WTC11 (cell line): ENCODE results near the gene ZNF507. TPM values are rescaled to one million over a fixed set of nuclear protein-coding genes. Genes with fewer than 3 reads are reported as not detected.
A peak's percentile ranks its signal among the peaks of the same experiment; 100 is the strongest.

Experiments
- ATAC-seq: fragments of 200-7000 bp; cut with Tn5 transposase; 2 replicates; pipeline ENCODE4 v1.10.0; 2021; ENCODE audit warnings: mild to moderate bottlenecking, moderate library complexity
- CTCF ChIA-PET: fragments of 300-600 bp; sonication (Branson Sonifier 250); formaldehyde crosslinking; loops from one replicate; lab custom pipeline; 2021; ENCODE audit warnings: antibody characterized with exemption; lab: Charles Lee
- POLR2A ChIA-PET: fragments of 350-600 bp; sonication (Branson Sonifier 250); formaldehyde crosslinking; loops from one replicate; lab custom pipeline; 2021; ENCODE audit warnings: antibody characterized with exemption; lab: Charles Lee
- DNase-seq: peaks from one replicate; pipeline ENCODE4 v3.0.0; 2021; ENCODE audit warnings: low spot score
- H3K27ac Mint-ChIP-seq: 2 replicates; pipeline ENCODE4 v1.8.0; 2021; ENCODE audit warnings: mixed read lengths
- H3K27me3 Mint-ChIP-seq: 2 replicates; pipeline ENCODE4 v1.8.0; 2021; ENCODE audit warnings: low read depth, mild to moderate bottlenecking, moderate library complexity, mixed read lengths
- H3K36me3 Mint-ChIP-seq: 2 replicates; pipeline ENCODE4 v1.8.0; 2021; ENCODE audit warnings: mixed read lengths
- H3K4me1 Mint-ChIP-seq: 2 replicates; pipeline ENCODE4 v1.8.0; 2022; ENCODE audit warnings: mixed read lengths
- H3K4me3 Mint-ChIP-seq: 2 replicates; pipeline ENCODE4 v1.8.0; 2021; ENCODE audit warnings: mild to moderate bottlenecking, moderate library complexity, mixed read lengths
- H3K9me3 Mint-ChIP-seq: 2 replicates; pipeline ENCODE4 v1.8.0; 2021; ENCODE audit warnings: mixed read lengths
- ATF3 ChIP-seq: sonication (generic); formaldehyde crosslinking; conservative IDR thresholded peaks from 2 replicates; pipeline ENCODE4 v1.8.1; 2022; ENCODE audit warnings: mild to moderate bottlenecking, missing genetic modification reagents
- ELF4 ChIP-seq: sonication (generic); formaldehyde crosslinking; IDR thresholded peaks from 2 replicates; pipeline ENCODE4 v1.8.1; 2022; ENCODE audit warnings: low read depth, mild to moderate bottlenecking, moderate library complexity, missing genetic modification reagents
- EMX1 ChIP-seq: fragments of 250-450 bp; sonication (Bioruptor Pico); IDR thresholded peaks from 2 replicates; pipeline ENCODE4 v1.8.0; 2021; ENCODE audit warnings: mild to moderate bottlenecking
- ESRRA ChIP-seq: sonication (generic); formaldehyde crosslinking; IDR thresholded peaks from 2 replicates; pipeline ENCODE4 v1.8.1; 2022; ENCODE audit warnings: mild to moderate bottlenecking, missing genetic modification reagents, borderline replicate concordance
- FOXJ3 ChIP-seq: sonication (generic); formaldehyde crosslinking; IDR thresholded peaks from 2 replicates; pipeline ENCODE4 v1.9.0; 2021; ENCODE audit warnings: missing genetic modification reagents, mild to moderate bottlenecking, borderline replicate concordance
- FOXK1 ChIP-seq: sonication (generic); formaldehyde crosslinking; IDR thresholded peaks from 2 replicates; pipeline ENCODE4 v1.8.0; 2022; ENCODE audit warnings: mild to moderate bottlenecking, moderate library complexity, missing genetic modification reagents
- FOXP1 ChIP-seq: sonication (generic); formaldehyde crosslinking; IDR thresholded peaks from 2 replicates; pipeline ENCODE4 v1.8.0; 2022; ENCODE audit warnings: missing genetic modification reagents, mild to moderate bottlenecking, moderate library complexity, borderline replicate concordance
- GRHL2 ChIP-seq: fragments of 250-450 bp; sonication (Bioruptor Pico); IDR thresholded peaks from 2 replicates; pipeline ENCODE4 v1.8.0; 2022; ENCODE audit warnings: mild to moderate bottlenecking, moderate library complexity; ENCODE audit not compliant: insufficient replicate concordance, severe bottlenecking
- GTF2I ChIP-seq: fragments of 250-450 bp; sonication (Bioruptor Pico); conservative IDR thresholded peaks from 2 replicates; pipeline ENCODE4 v1.4.0; 2021; ENCODE audit warnings: mild to moderate bottlenecking
- MAX ChIP-seq: sonication (generic); formaldehyde crosslinking; IDR thresholded peaks from 2 replicates; pipeline ENCODE4 v1.8.0; 2022; ENCODE audit warnings: mild to moderate bottlenecking, missing genetic modification reagents
- MXD4 ChIP-seq: fragments of 250-450 bp; sonication (Bioruptor Pico); IDR thresholded peaks from 2 replicates; pipeline ENCODE4 v1.8.0; 2021; ENCODE audit warnings: mild to moderate bottlenecking, moderate library complexity, borderline replicate concordance
- MYBL2 ChIP-seq: sonication (generic); formaldehyde crosslinking; IDR thresholded peaks from 2 replicates; pipeline ENCODE4 v1.8.1; 2023; ENCODE audit warnings: mild to moderate bottlenecking, moderate library complexity, missing genetic modification reagents
- NFYB ChIP-seq: sonication (generic); formaldehyde crosslinking; conservative IDR thresholded peaks from 2 replicates; pipeline ENCODE4 v1.8.0; 2022; ENCODE audit warnings: low read depth, missing genetic modification reagents
- NR1H2 ChIP-seq: sonication (generic); formaldehyde crosslinking; IDR thresholded peaks from 2 replicates; pipeline ENCODE4 v1.9.0; 2021; ENCODE audit warnings: mild to moderate bottlenecking, moderate library complexity, missing genetic modification reagents
- PRRX2 ChIP-seq: fragments of 250-450 bp; sonication (Bioruptor Pico); IDR thresholded peaks from 2 replicates; pipeline ENCODE4 v1.8.0; 2021; ENCODE audit warnings: mild to moderate bottlenecking
- SMAD3 ChIP-seq: sonication (generic); formaldehyde crosslinking; IDR thresholded peaks from 2 replicates; pipeline ENCODE4 v1.8.0; 2022; ENCODE audit warnings: missing genetic modification reagents, mild to moderate bottlenecking, borderline replicate concordance
- SP1 ChIP-seq: sonication (generic); formaldehyde crosslinking; conservative IDR thresholded peaks from 2 replicates; pipeline ENCODE4 v1.8.1; 2022; ENCODE audit warnings: missing genetic modification reagents
- TEAD1 ChIP-seq: sonication (generic); formaldehyde crosslinking; IDR thresholded peaks from 2 replicates; pipeline ENCODE4 v1.8.0; 2022; ENCODE audit warnings: mild to moderate bottlenecking, missing genetic modification reagents
- TEAD4 ChIP-seq: sonication (generic); formaldehyde crosslinking; IDR thresholded peaks from 2 replicates; pipeline ENCODE4 v1.8.0; 2022; ENCODE audit warnings: mild to moderate bottlenecking, missing genetic modification reagents
- ZNF219 ChIP-seq: sonication (generic); formaldehyde crosslinking; IDR thresholded peaks from 2 replicates; pipeline ENCODE4 v1.8.0; 2023; ENCODE audit warnings: missing genetic modification reagents, mild to moderate bottlenecking, borderline replicate concordance
- ZNF263 ChIP-seq: sonication (generic); formaldehyde crosslinking; IDR thresholded peaks from 2 replicates; pipeline ENCODE4 v1.8.1; 2022; ENCODE audit warnings: low read depth, mild to moderate bottlenecking, moderate library complexity, missing genetic modification reagents
- ZNF423 ChIP-seq: fragments of 250-450 bp; sonication (Bioruptor Pico); IDR thresholded peaks from 2 replicates; pipeline ENCODE4 v2.1.2; 2022; ENCODE audit warnings: mild to moderate bottlenecking, moderate library complexity
- ZSCAN18 ChIP-seq: fragments of 250-450 bp; sonication (Bioruptor Pico); IDR thresholded peaks from 2 replicates; pipeline ENCODE4 v2.1.2; 2022; ENCODE audit warnings: mild to moderate bottlenecking, moderate library complexity
- total RNA-seq: library from RNA; stranded (reverse); gene quantifications from 3 replicates; pipeline ENCODE4 v1.2.3, GENCODE V29; 2021
- TF ChIP-seq, protein P1 (sequence below): sonication (generic); formaldehyde crosslinking; IDR thresholded peaks from 2 replicates; pipeline ENCODE4 v1.8.0; 2022; ENCODE audit warnings: missing genetic modification reagents
- TF ChIP-seq, protein P2 (sequence below): sonication (generic); formaldehyde crosslinking; IDR thresholded peaks from 2 replicates; pipeline ENCODE4 v1.8.0; 2022; ENCODE audit warnings: mild to moderate bottlenecking, missing genetic modification reagents
- TF ChIP-seq, protein P3 (sequence below): fragments of 250-450 bp; sonication (Bioruptor Pico); IDR thresholded peaks from 2 replicates; pipeline ENCODE4 v1.9.0; 2021; ENCODE audit warnings: mild to moderate bottlenecking
- TF ChIP-seq, protein P4 (sequence below): sonication (generic); formaldehyde crosslinking; IDR thresholded peaks from 2 replicates; pipeline ENCODE4 v1.8.1; 2023; ENCODE audit warnings: mild to moderate bottlenecking, moderate library complexity, missing genetic modification reagents

ZNF507 gene
- total RNA-seq, 1 experiment from 2014 or later: 27.6 TPM

GRCh38 chr19:32404933-32405430, 59.6 kb downstream of the ZNF507 start (continued):
- TF ChIP-seq, protein P1, sequence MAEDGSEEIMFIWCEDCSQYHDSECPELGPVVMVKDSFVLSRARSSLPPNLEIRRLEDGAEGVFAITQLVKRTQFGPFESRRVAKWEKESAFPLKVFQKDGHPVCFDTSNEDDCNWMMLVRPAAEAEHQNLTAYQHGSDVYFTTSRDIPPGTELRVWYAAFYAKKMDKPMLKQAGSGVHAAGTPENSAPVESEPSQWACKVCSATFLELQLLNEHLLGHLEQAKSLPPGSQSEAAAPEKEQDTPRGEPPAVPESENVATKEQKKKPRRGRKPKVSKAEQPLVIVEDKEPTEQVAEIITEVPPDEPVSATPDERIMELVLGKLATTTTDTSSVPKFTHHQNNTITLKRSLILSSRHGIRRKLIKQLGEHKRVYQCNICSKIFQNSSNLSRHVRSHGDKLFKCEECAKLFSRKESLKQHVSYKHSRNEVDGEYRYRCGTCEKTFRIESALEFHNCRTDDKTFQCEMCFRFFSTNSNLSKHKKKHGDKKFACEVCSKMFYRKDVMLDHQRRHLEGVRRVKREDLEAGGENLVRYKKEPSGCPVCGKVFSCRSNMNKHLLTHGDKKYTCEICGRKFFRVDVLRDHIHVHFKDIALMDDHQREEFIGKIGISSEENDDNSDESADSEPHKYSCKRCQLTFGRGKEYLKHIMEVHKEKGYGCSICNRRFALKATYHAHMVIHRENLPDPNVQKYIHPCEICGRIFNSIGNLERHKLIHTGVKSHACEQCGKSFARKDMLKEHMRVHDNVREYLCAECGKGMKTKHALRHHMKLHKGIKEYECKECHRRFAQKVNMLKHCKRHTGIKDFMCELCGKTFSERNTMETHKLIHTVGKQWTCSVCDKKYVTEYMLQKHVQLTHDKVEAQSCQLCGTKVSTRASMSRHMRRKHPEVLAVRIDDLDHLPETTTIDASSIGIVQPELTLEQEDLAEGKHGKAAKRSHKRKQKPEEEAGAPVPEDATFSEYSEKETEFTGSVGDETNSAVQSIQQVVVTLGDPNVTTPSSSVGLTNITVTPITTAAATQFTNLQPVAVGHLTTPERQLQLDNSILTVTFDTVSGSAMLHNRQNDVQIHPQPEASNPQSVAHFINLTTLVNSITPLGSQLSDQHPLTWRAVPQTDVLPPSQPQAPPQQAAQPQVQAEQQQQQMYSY (CRISPR knock-in tag): no peak
- TF ChIP-seq GTF2I (no peak), ZSCAN18 (CRISPR knock-in tag) (no peak)

GRCh38 chr19:32405431-32406160, 60.2 kb downstream of the ZNF507 start, which contains the start of gene DPY19L3:
DPY19L3 (plus strand) TSS chr19:32405770; CDS start chr19:32408254, 2,484 bp downstream.
- H3K27me3 Mint-ChIP-seq: no peaks in the 10 kb centered on the region
- H3K36me3 Mint-ChIP-seq: peaks cover 32% of the 10 kb centered on the region
- peak within 1 kb of the TSS; percentile 83 for H3K4me3 Mint-ChIP-seq
- no peaks in the 10 kb centered on the region for H3K9me3 Mint-ChIP-seq
- CTCF ChIA-PET: interaction anchor here (1.0 to 1.5 kb wide), 2 partner anchors 10 to 86 kb away, joined by 3 to 6 read pairs; no protein-coding TSS in a partner anchor
- peak within 1 kb of the TSS; percentile 88 for H3K27ac Mint-ChIP-seq
- DNase-seq (peak; percentile 96), ATAC-seq (peak; percentile 91)
- POLR2A ChIA-PET: interaction anchor here (0.6 to 1.3 kb wide), 9 partner anchors 10 to 271 kb away, joined by 3 to 7 read pairs (median 4); partner anchors contain the start of gene PDCD5
- peaks cover 35% of the 10 kb centered on the region for H3K4me1 Mint-ChIP-seq
- TF ChIP-seq, protein P2, sequence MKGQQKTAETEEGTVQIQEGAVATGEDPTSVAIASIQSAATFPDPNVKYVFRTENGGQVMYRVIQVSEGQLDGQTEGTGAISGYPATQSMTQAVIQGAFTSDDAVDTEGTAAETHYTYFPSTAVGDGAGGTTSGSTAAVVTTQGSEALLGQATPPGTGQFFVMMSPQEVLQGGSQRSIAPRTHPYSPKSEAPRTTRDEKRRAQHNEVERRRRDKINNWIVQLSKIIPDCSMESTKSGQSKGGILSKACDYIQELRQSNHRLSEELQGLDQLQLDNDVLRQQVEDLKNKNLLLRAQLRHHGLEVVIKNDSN: no peak; the same call in 1 of the 2 replicates
- TF ChIP-seq, protein P3, sequence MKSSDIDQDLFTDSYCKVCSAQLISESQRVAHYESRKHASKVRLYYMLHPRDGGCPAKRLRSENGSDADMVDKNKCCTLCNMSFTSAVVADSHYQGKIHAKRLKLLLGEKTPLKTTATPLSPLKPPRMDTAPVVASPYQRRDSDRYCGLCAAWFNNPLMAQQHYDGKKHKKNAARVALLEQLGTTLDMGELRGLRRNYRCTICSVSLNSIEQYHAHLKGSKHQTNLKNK (CRISPR knock-in tag): no peak
- TF ChIP-seq MAX (CRISPR knock-in tag) (peak; percentile 87), SMAD3 (CRISPR knock-in tag) (peak; percentile 68; the same call in 1 of the 2 replicates), NR1H2 (CRISPR knock-in tag) (no peak), MYBL2 (CRISPR knock-in tag) (peak; percentile 53; the same call in 1 of the 2 replicates), GRHL2 (no peak), PRRX2 (CRISPR knock-in tag) (no peak), TEAD4 (CRISPR knock-in tag) (no peak), MXD4 (CRISPR knock-in tag) (no peak), TEAD1 (no peak; the same call in 1 of the 2 replicates), FOXJ3 (CRISPR knock-in tag) (no peak), ESRRA (peak; percentile 62; the same call in 1 of the 2 replicates), ZNF423 (CRISPR knock-in tag) (peak; percentile 73; the same call in 1 of the 2 replicates), ZNF219 (CRISPR knock-in tag) (peak; percentile 71; the same call in 1 of the 2 replicates), NFYB (CRISPR knock-in tag) (peak; percentile 77), GTF2I (no peak), ATF3 (no peak), EMX1 (CRISPR knock-in tag) (no peak), SP1 (CRISPR knock-in tag) (peak; percentile 70), FOXK1 (CRISPR knock-in tag) (peak; percentile 54; the same call in 1 of the 2 replicates), ELF4 (CRISPR knock-in tag) (no peak), FOXP1 (peak; percentile 36; the same call in 1 of the 2 replicates), ZNF263 (CRISPR knock-in tag) (no peak)
- TF ChIP-seq, protein P4, sequence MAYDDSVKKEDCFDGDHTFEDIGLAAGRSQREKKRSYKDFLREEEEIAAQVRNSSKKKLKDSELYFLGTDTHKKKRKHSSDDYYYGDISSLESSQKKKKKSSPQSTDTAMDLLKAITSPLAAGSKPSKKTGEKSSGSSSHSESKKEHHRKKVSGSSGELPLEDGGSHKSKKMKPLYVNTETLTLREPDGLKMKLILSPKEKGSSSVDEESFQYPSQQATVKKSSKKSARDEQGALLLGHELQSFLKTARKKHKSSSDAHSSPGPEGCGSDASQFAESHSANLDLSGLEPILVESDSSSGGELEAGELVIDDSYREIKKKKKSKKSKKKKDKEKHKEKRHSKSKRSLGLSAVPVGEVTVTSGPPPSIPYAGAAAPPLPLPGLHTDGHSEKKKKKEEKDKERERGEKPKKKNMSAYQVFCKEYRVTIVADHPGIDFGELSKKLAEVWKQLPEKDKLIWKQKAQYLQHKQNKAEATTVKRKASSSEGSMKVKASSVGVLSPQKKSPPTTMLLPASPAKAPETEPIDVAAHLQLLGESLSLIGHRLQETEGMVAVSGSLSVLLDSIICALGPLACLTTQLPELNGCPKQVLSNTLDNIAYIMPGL (CRISPR knock-in tag): no peak
